ENCODE measurements around the gene UBQLN1. TPM values are rescaled to one million over a fixed set of nuclear protein-coding genes. Genes with fewer than 3 reads are reported as not detected.

UBQLN1 gene
- total and polyA plus RNA-seq, 9 of the 15 experiments (the other 6 are each of a cell fraction or from before 2014, with no cell fraction given): 7.5 to 120 (median 52.8) TPM

GRCh38 chr9:83749706-83750105, 41.9 kb upstream of the UBQLN1 start (continued):
- TF ChIP-seq MYBL2 (IDR thresholded peaks at IDR 0.05; ENCODE audit: low read depth) (no peak), MYBL2 (CRISPR knock-in tag; IDR thresholded peaks at IDR 0.05; ENCODE audit: borderline replicate concordance) (no peak), SMC3 (conservative IDR thresholded peaks at IDR 0.05; ENCODE audit: insufficient read depth, low read depth, low read length) (no peak), ADNP (tag; IDR thresholded peaks at IDR 0.05) (no peak), KAT8 (IDR thresholded peaks at IDR 0.05; ENCODE audit: low read depth) (no peak), MCM2 (IDR thresholded peaks at IDR 0.05; ENCODE audit: low read depth) (no peak), ZNF395 (CRISPR knock-in tag; IDR thresholded peaks at IDR 0.05) (no peak), RBFOX2 (IDR thresholded peaks at IDR 0.05; ENCODE audit: low read depth, low read length) (no peak), ZNF239 (CRISPR knock-in tag; IDR thresholded peaks at IDR 0.05) (no peak), RCOR1 (IDR thresholded peaks at IDR 0.05; ENCODE audit: borderline replicate concordance in 1 of 2, low read depth in 2 of 2, low read length in 2 of 2) (no peak)

- intact Hi-C loops (cut with micrococcal nuclease): no loop called here
Observed at GRCh38 chr9:83744206-83744605, 36.4 kb upstream of the UBQLN1 start.

More at GRCh38 chr9:83744206-83744605, 36.4 kb upstream of the UBQLN1 start:
- H3K9me3 ChIP-seq (replicated peaks; ENCODE audit: control insufficient read depth, insufficient read depth, low read depth, low read length): no peaks in the 10 kb centered on the region
- H3K9me1 ChIP-seq (ENCODE audit: control insufficient read depth, insufficient read depth, low read length): no peaks in the 10 kb centered on the region
- H3K4me2 ChIP-seq (ENCODE audit: insufficient read depth, low read length): no peak overlapping the region
- H3K9ac ChIP-seq (ENCODE audit: insufficient read depth in 1 of 2, low read depth in 2 of 2, low read length in 2 of 2): no peak overlapping the region
- H3K27me3 ChIP-seq (ENCODE audit: control insufficient read depth in 2 of 2, insufficient read depth in 2 of 2, low read length in 2 of 2): no peaks in the 10 kb centered on the region
- no peaks in the 10 kb centered on the region for H3K36me3 ChIP-seq (ENCODE audit: control insufficient read depth, insufficient read depth, low read length)
- TF ChIP-seq CREB5 (CRISPR knock-in tag; IDR thresholded peaks at IDR 0.05): no peak
- in situ Hi-C loops (cut with MboI): no loop called here
- H3K4me1 ChIP-seq (replicated peaks in 1 of 2; ENCODE audit: control insufficient read depth in 2 of 2, insufficient read depth in 2 of 2, low read length in 2 of 2): no peaks in the 10 kb centered on the region
- ATAC-seq (no peak), DNase-seq (ENCODE audit: extremely low read depth in 1 of 4, low spot score in 3 of 4) (no peak), FAIRE-seq (no peak)
- no peak overlapping the region for H2AFZ ChIP-seq (ENCODE audit: low read depth, low read length)
- no TSS peak for BruUV-seq (replicated peaks)
- WGBS (ENCODE audit: insufficient coverage, low coverage, missing lambda C conversion rate): 0% methylated on average over 1 of the region's 1 CpG
- H3K79me2 ChIP-seq (ENCODE audit: control insufficient read depth, insufficient read depth, low read length): no peaks in the 10 kb centered on the region
- no peak overlapping the region for H3K27ac ChIP-seq (ENCODE audit: extremely low read depth, low read depth, low read length)
- no peak overlapping the region for H3K4me3 ChIP-seq
- POLR2A ChIA-PET: interaction anchor here (0.5 to 0.6 kb wide), 2 partner anchors 12 to 23 kb away, joined by 3 to 4 read pairs; no protein-coding TSS in a partner anchor
- no peaks in the 10 kb centered on the region for H4K20me1 ChIP-seq (replicated peaks; ENCODE audit: control insufficient read depth, insufficient read depth, low read length)
- CTCF ChIA-PET (ENCODE audit: low intra/inter-chr PET ratio): no interaction called here

Data from K562 (cell line).